Erythroblast (primary cell): ENCODE results near the gene KCNN1.
"Not testable (repeated sequence)": the region's sequence is repeated elsewhere in the genome, so short reads cannot be mapped to it uniquely, and the experiment has no call there.

Source experiments
- DNase-seq, 2 experiments: peaks; one replicate each; lab custom pipeline; 2025; lab: John Stamatoyannopoulos, UW
- GATA1 ChIP-seq: IDR thresholded peaks from 2 replicates; pipeline ENCODE4 v1.6.1; 2011; ENCODE audit warnings: low read depth, mild to moderate bottlenecking, control low read depth, low read length, moderate library complexity
- POLR2A ChIP-seq: IDR thresholded peaks from 2 replicates; pipeline ENCODE4 v1.6.1; 2011; ENCODE audit warnings: mild to moderate bottlenecking, low read length

KCNN1 gene

GRCh38 chr19:17966550-17967256, at the start of gene KCNN1:
Gene KCNN1 (plus strand): TSS chr19:17967107. CDS start chr19:17973889, 6,782 bp downstream.
- DNase-seq = no peak
- TF ChIP-seq GATA1 = no peak
- no peak for TF ChIP-seq POLR2A

GRCh38 chr19:17918151-17918550, 48.8 kb upstream of the KCNN1 start:
- not testable (repeated sequence) for DNase-seq

GRCh38 chr19:17919122-17919521, 47.8 kb upstream of the KCNN1 start:
- not testable (repeated sequence) for DNase-seq

- TF ChIP-seq POLR2A (no peak), GATA1 (no peak)
- no peak for DNase-seq
Observed at GRCh38 chr19:17920527-17920926, 46.4 kb upstream of the KCNN1 start.

- no peak for DNase-seq
- TF ChIP-seq POLR2A (no peak), GATA1 (no peak)
Observed at GRCh38 chr19:17922138-17922537, 44.8 kb upstream of the KCNN1 start.

GRCh38 chr19:17926044-17926443, 40.9 kb upstream of the KCNN1 start:
- DNase-seq = no peak
- no peak for TF ChIP-seq GATA1
- TF ChIP-seq POLR2A = no peak

GRCh38 chr19:17929056-17929455, 37.9 kb upstream of the KCNN1 start:
- no peak for DNase-seq
- no peak for TF ChIP-seq GATA1
- TF ChIP-seq POLR2A = no peak

- no peak for DNase-seq
- TF ChIP-seq GATA1 = no peak
- TF ChIP-seq POLR2A = no peak
Observed at GRCh38 chr19:17931532-17932191, 35.2 kb upstream of the KCNN1 start.

GRCh38 chr19:17932485-17933338, 34.2 kb upstream of the KCNN1 start, which contains the start of gene CCDC124:
Gene CCDC124 (plus strand): TSS chr19:17933015. CDS start chr19:17936421, 3,406 bp downstream.
- TF ChIP-seq POLR2A = peak; percentile 84
- TF ChIP-seq GATA1 = no peak
- DNase-seq = peak; percentile 95 to 97

GRCh38 chr19:17933414-17934129, 33.3 kb upstream of the KCNN1 start:
- no peak for TF ChIP-seq GATA1
- TF ChIP-seq POLR2A = no peak
- no peak for DNase-seq

GRCh38 chr19:17936379-17936778, 30.5 kb upstream of the KCNN1 start:
- no peak for DNase-seq
- TF ChIP-seq GATA1 (no peak), POLR2A (no peak)

GRCh38 chr19:17937371-17937900, 29.5 kb upstream of the KCNN1 start:
- TF ChIP-seq POLR2A = no peak
- no peak for TF ChIP-seq GATA1
- no peak for DNase-seq

GRCh38 chr19:17938092-17938845, 28.6 kb upstream of the KCNN1 start:
- TF ChIP-seq POLR2A = no peak
- TF ChIP-seq GATA1 = no peak
- peak; percentile 81 to 91 for DNase-seq

GRCh38 chr19:17942181-17942580, 24.7 kb upstream of the KCNN1 start:
- TF ChIP-seq POLR2A (no peak), GATA1 (no peak)
- DNase-seq = no peak
